HEK293T (cell line): ENCODE results near the gene CA10.

Experiments
- ARNT ChIP-seq: fragments of 450-650 bp; IDR thresholded peaks from 2 replicates; pipeline ENCODE4 v1.6.1; 2017; ENCODE audit warnings: mild to moderate bottlenecking
- FOXM1 ChIP-seq: fragments of 450-650 bp; IDR thresholded peaks from 2 replicates; pipeline ENCODE4 v1.6.1; 2017; ENCODE audit warnings: mild to moderate bottlenecking, borderline replicate concordance
- HDGF ChIP-seq: fragments of 450-650 bp; IDR thresholded peaks from 2 replicates; pipeline ENCODE4 v1.6.1; 2017; ENCODE audit warnings: antibody characterized with exemption, borderline replicate concordance
- SP1 ChIP-seq: fragments of 450-650 bp; IDR thresholded peaks from 2 replicates; pipeline ENCODE4 v1.6.1; 2017
- TF ChIP-seq, protein P1 (sequence below): fragments of 450-650 bp; IDR thresholded peaks from 2 replicates; pipeline ENCODE4 v1.6.1; 2016

- TF ChIP-seq, protein P1, sequence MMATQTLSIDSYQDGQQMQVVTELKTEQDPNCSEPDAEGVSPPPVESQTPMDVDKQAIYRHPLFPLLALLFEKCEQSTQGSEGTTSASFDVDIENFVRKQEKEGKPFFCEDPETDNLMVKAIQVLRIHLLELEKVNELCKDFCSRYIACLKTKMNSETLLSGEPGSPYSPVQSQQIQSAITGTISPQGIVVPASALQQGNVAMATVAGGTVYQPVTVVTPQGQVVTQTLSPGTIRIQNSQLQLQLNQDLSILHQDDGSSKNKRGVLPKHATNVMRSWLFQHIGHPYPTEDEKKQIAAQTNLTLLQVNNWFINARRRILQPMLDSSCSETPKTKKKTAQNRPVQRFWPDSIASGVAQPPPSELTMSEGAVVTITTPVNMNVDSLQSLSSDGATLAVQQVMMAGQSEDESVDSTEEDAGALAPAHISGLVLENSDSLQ = no peak
- no peak for TF ChIP-seq HDGF
- no peak for TF ChIP-seq FOXM1
- no peak for TF ChIP-seq ARNT
- no peak for TF ChIP-seq SP1
These were observed 358.5 kb downstream of the CA10 start for GRCh38 chr17:51799981-51800380.
